ENCODE results near the gene GAGE12J.
"Not testable (repeated sequence)": the region's sequence is repeated elsewhere in the genome, so short reads cannot be mapped to it uniquely, and the experiment has no call there.

DNA sequence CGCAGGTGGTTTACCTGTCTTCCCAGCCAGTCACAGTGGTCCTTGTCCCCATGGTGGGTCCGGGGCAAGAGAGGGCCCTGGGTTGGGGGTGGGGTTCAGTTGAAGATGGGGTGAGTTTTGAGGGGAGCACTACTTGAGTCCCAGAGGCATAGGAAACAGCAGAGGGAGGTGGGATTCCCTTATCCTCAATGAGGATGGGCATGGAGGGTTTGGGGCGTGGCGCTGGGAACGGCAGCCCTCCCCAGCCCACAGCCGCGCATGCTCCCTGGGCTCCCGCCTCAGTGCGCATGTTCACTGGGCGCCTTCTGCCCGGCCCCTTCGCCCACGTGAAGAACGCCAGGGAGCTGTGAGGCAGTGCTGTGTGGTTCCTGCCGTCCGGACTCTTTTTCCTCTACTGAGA lies 9.4 kb downstream of the GAGE12J start, which contains the start of gene GAGE13:
- TF ChIP-seq, protein P1, sequence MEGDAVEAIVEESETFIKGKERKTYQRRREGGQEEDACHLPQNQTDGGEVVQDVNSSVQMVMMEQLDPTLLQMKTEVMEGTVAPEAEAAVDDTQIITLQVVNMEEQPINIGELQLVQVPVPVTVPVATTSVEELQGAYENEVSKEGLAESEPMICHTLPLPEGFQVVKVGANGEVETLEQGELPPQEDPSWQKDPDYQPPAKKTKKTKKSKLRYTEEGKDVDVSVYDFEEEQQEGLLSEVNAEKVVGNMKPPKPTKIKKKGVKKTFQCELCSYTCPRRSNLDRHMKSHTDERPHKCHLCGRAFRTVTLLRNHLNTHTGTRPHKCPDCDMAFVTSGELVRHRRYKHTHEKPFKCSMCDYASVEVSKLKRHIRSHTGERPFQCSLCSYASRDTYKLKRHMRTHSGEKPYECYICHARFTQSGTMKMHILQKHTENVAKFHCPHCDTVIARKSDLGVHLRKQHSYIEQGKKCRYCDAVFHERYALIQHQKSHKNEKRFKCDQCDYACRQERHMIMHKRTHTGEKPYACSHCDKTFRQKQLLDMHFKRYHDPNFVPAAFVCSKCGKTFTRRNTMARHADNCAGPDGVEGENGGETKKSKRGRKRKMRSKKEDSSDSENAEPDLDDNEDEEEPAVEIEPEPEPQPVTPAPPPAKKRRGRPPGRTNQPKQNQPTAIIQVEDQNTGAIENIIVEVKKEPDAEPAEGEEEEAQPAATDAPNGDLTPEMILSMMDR (conservative IDR thresholded peaks at IDR 0.05; ENCODE audit: low read length) = not testable (repeated sequence)
- not testable (repeated sequence) for TF ChIP-seq EZH2phosphoT487 (IDR thresholded peaks at IDR 0.05; ENCODE audit: borderline replicate concordance, low read depth, low read length)

All from OCI-LY7 (cell line).